ENCODE results near the gene ELK3.
A peak's percentile ranks its signal among the peaks of the same experiment; 100 is the strongest.

- no peak for TF ChIP-seq CTCF (IDR thresholded peaks at IDR 0.05 in 8 of 11, conservative IDR thresholded peaks at IDR 0.05 in 3 of 11)
- peak in 1 of 3 donors; percentile 6 for TF ChIP-seq POLR2AphosphoS5 (IDR thresholded peaks at IDR 0.05)
- no peak for TF ChIP-seq POLR2A (IDR thresholded peaks at IDR 0.05)
These were observed 77.5 kb downstream of the ELK3 start for GRCh38 chr12:96271469-96272199.

Measured in spleen (tissue), 7 donors.